Panc1 (cell line): ENCODE results near the gene STK16. TPM values are rescaled to one million over a fixed set of nuclear protein-coding genes. Genes with fewer than 3 reads are reported as not detected.

Source experiments
- ATAC-seq: fragments of 200-7000 bp; cut with Tn5 transposase; 2 replicates; pipeline ENCODE4 v1.9.1; 2020; ENCODE audit warnings: mild to moderate bottlenecking, moderate library complexity
- BruUV-seq: library from RNA; stranded (reverse); fragments of 400-500 nt; replicated peaks from 2 replicates; lab custom pipeline; 2021; lab: Mats Ljungman, UMichigan
- CTCF ChIA-PET: fragments of 300-600 bp; sonication (Branson Sonifier 250); formaldehyde crosslinking; loops from one replicate; lab custom pipeline; 2022; ENCODE audit warnings: antibody characterized with exemption; lab: Charles Lee
- POLR2A ChIA-PET: fragments of 300-600 bp; sonication (Branson Sonifier 250); formaldehyde crosslinking; loops from one replicate; lab custom pipeline; 2022; ENCODE audit warnings: antibody characterized with exemption; lab: Charles Lee
- DNase-seq: peaks from one replicate; pipeline ENCODE4 v3.0.0-alpha.2; 2010; ENCODE audit warnings: low read depth, low spot score
- H3K27ac ChIP-seq: 2 replicates; pipeline ENCODE4 v1.5.1; 2011; ENCODE audit warnings: mild to moderate bottlenecking, low read length, inconsistent platforms
- H3K27me3 ChIP-seq: fragments of 200-500 bp; sonication (Bioruptor generic); 2 replicates; pipeline ENCODE4 v1.6.0; 2014; ENCODE audit warnings: low read length, inconsistent platforms; ENCODE audit not compliant: control insufficient read depth, insufficient read depth
- H3K36me3 ChIP-seq: fragments of 200-500 bp; sonication (Bioruptor generic); 2 replicates; pipeline ENCODE4 v1.5.1; 2014; ENCODE audit warnings: inconsistent platforms, mild to moderate bottlenecking, low read length, moderate library complexity; ENCODE audit not compliant: control insufficient read depth, insufficient read depth
- H3K4me1 ChIP-seq: 2 replicates; pipeline ENCODE4 v1.5.1; 2011; ENCODE audit warnings: inconsistent platforms, mild to moderate bottlenecking, low read length, moderate library complexity; ENCODE audit not compliant: control insufficient read depth, insufficient read depth
- H3K4me3 ChIP-seq, 2 experiments: 2 replicates each; pipeline ENCODE4 v1.5.1; 2011 to 2012; ENCODE audit warnings: low read depth in 2 of 2, low read length in 2 of 2, mild to moderate bottlenecking in 2 of 2, inconsistent platforms in 1 of 2, moderate library complexity in 1 of 2
- H3K9me3 ChIP-seq: fragments of 200-500 bp; sonication (Bioruptor generic); 2 replicates; pipeline ENCODE4 v1.5.1; 2014; ENCODE audit warnings: low read depth, mild to moderate bottlenecking, inconsistent platforms, low read length, moderate library complexity; ENCODE audit not compliant: control insufficient read depth, insufficient read depth
- POLR2AphosphoS5 ChIP-seq: IDR thresholded peaks from 2 replicates; pipeline ENCODE4 v1.6.1; 2012; ENCODE audit warnings: mild to moderate bottlenecking, low read depth, low read length, moderate library complexity
- SIN3A ChIP-seq: IDR thresholded peaks from 2 replicates; pipeline ENCODE4 v1.6.1; 2012; ENCODE audit warnings: low read depth, mild to moderate bottlenecking, low read length, moderate library complexity, borderline replicate concordance; ENCODE audit not compliant: insufficient read depth
- TCF7L2 ChIP-seq: IDR thresholded peaks from 2 replicates; pipeline ENCODE4 v1.6.1; 2011; ENCODE audit warnings: mild to moderate bottlenecking, low read depth, low read length, inconsistent platforms
- in situ Hi-C: cut with HindIII; loops from 2 replicates; pipeline ENCODE4 v1.10.0; 2016; ENCODE audit warnings: low sequenced_read_pairs, low pct_unique_long_range_greater_than_20kb
- intact Hi-C: fragments of 100-400 bp; cut with micrococcal nuclease; formaldehyde crosslinking; loops from one replicate; pipeline ENCODE4 v1.10.0; 2022; ENCODE audit not compliant: unreplicated experiment
- total RNA-seq: library from RNA; stranded (reverse); gene quantifications from one replicate; pipeline ENCODE4 v1.2.1, GENCODE V29; 2021; ENCODE audit not compliant: unreplicated experiment
- TF ChIP-seq, protein P1 (sequence below): fragments of 450-650 bp; IDR thresholded peaks from 2 replicates; pipeline ENCODE4 v1.5.1; 2017; ENCODE audit warnings: mild to moderate bottlenecking
- TF ChIP-seq, protein P2 (sequence below), 2 experiments: IDR thresholded peaks; 2 replicates each; pipeline ENCODE4 v1.6.1; 2011 to 2012; ENCODE audit warnings: low read depth in 2 of 2, control low read depth in 1 of 2, low read length in 1 of 2, mild to moderate bottlenecking in 1 of 2, moderate library complexity in 1 of 2; ENCODE audit not compliant: insufficient read depth in 1 of 2

STK16 gene
- total RNA-seq, 1 experiment from 2014 or later = 29.9 TPM

- no peaks in the 10 kb centered on the region for H3K36me3 ChIP-seq
- H3K9me3 ChIP-seq = no peaks in the 10 kb centered on the region
- intact Hi-C loops = no loop called here
- TF ChIP-seq, protein P1, sequence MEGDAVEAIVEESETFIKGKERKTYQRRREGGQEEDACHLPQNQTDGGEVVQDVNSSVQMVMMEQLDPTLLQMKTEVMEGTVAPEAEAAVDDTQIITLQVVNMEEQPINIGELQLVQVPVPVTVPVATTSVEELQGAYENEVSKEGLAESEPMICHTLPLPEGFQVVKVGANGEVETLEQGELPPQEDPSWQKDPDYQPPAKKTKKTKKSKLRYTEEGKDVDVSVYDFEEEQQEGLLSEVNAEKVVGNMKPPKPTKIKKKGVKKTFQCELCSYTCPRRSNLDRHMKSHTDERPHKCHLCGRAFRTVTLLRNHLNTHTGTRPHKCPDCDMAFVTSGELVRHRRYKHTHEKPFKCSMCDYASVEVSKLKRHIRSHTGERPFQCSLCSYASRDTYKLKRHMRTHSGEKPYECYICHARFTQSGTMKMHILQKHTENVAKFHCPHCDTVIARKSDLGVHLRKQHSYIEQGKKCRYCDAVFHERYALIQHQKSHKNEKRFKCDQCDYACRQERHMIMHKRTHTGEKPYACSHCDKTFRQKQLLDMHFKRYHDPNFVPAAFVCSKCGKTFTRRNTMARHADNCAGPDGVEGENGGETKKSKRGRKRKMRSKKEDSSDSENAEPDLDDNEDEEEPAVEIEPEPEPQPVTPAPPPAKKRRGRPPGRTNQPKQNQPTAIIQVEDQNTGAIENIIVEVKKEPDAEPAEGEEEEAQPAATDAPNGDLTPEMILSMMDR = no peak
- TF ChIP-seq POLR2AphosphoS5 = no peak
- ATAC-seq (no peak), DNase-seq (no peak)
- H3K27me3 ChIP-seq = no peaks in the 10 kb centered on the region
- ChIA-PET CTCF (interaction anchor here (2.2 kb wide), 1 partner anchor 12 kb away, joined by 17 read pairs; the partner anchor contains the start of gene DNAJB2), POLR2A (no interaction called here)
- in situ Hi-C loops = no loop called here
- peaks cover 4% of the 10 kb centered on the region; the same call in 1 of the 2 replicates for H3K4me1 ChIP-seq
- BruUV-seq = no TSS peak
- H3K4me3 ChIP-seq = no peak overlapping the region
- H3K27ac ChIP-seq = no peak overlapping the region
Observed at GRCh38 chr2:219291394-219291793, 46.1 kb downstream of the STK16 start.

DNA sequence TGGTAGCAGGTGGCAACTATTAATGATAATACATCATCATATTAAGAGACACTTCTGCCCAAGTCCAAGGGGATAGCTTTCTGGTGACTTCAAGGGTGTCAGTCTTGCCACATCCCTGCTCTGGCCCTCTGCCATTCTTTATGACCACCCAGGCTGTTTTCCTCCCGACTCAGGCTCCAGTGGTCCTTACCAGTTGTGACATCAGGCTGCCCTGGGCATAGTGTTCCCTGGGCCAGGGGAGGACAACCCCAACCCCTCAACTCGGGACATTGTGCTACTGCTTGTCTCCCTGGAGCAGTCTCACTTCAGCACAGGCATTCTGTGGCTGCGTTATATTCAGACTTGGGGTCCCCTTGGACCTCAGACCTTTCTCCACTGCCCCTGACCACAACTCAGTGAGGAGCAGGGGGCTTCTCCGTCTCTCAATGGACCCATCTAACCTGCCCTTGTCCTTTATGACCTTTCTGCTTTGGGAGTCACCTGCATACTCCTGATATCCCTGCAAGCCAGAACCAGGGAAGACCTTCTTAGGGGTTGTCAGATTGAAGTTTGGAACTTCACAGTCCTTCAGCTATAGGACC, 46.7 kb downstream of the STK16 start:
- ChIA-PET CTCF (interaction anchor here (0.6 to 2.2 kb wide), 2 partner anchors 13 to 48 kb away, joined by 6 to 17 read pairs; partner anchors contain the start of gene DNAJB2), POLR2A (no interaction called here)
- H3K36me3 ChIP-seq = no peaks in the 10 kb centered on the region
- DNase-seq (no peak), ATAC-seq (no peak)
- H3K27me3 ChIP-seq = no peaks in the 10 kb centered on the region
- in situ Hi-C loops (no loop called here), intact Hi-C loops (no loop called here)
- BruUV-seq = no TSS peak
- peaks cover 4% of the 10 kb centered on the region; the same call in 1 of the 2 replicates for H3K4me1 ChIP-seq
- TF ChIP-seq, protein P1 = no peak
- TF ChIP-seq POLR2AphosphoS5 (no peak), SIN3A (no peak), TCF7L2 (no peak)
- TF ChIP-seq, protein P2, sequence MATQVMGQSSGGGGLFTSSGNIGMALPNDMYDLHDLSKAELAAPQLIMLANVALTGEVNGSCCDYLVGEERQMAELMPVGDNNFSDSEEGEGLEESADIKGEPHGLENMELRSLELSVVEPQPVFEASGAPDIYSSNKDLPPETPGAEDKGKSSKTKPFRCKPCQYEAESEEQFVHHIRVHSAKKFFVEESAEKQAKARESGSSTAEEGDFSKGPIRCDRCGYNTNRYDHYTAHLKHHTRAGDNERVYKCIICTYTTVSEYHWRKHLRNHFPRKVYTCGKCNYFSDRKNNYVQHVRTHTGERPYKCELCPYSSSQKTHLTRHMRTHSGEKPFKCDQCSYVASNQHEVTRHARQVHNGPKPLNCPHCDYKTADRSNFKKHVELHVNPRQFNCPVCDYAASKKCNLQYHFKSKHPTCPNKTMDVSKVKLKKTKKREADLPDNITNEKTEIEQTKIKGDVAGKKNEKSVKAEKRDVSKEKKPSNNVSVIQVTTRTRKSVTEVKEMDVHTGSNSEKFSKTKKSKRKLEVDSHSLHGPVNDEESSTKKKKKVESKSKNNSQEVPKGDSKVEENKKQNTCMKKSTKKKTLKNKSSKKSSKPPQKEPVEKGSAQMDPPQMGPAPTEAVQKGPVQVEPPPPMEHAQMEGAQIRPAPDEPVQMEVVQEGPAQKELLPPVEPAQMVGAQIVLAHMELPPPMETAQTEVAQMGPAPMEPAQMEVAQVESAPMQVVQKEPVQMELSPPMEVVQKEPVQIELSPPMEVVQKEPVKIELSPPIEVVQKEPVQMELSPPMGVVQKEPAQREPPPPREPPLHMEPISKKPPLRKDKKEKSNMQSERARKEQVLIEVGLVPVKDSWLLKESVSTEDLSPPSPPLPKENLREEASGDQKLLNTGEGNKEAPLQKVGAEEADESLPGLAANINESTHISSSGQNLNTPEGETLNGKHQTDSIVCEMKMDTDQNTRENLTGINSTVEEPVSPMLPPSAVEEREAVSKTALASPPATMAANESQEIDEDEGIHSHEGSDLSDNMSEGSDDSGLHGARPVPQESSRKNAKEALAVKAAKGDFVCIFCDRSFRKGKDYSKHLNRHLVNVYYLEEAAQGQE (IDR thresholded peaks at IDR 0.05; ENCODE audit: insufficient read depth in 1 of 2, low read depth in 2 of 2, low read length in 1 of 2) = no peak
- no peaks in the 10 kb centered on the region for H3K9me3 ChIP-seq
- no peak overlapping the region for H3K4me3 ChIP-seq
- H3K27ac ChIP-seq = no peak overlapping the region
